ENCODE results near the gene PLB1.
A peak's percentile ranks its signal among the peaks of the same experiment; 100 is the strongest.

The PLB1 gene

DNA sequence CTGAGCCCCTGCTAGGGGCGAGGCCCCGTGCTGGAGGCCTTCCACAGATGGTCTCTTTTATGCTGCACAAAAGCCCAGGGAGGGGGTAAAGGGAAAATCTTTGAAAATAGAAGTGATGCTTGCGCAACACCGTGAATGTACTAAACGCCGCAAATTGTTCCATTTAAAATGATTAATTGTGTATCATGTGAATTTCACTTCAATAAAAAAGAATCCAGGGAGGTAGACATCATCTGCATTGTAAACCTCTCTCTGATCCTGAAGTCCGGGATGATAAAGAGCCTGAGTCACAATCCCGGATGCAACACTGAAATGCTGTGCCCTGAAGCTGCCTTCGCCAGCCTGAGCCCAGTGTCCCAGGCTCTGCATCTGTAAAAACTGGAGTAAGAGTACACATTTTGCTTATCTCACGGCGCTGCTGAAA lies 148.1 kb downstream of the PLB1 start:
- H3K4me3 ChIP-seq (ENCODE audit: low read depth, low read length): no peak overlapping the region
- in situ Hi-C loops (cut with HindIII; ENCODE audit: low sequenced_read_pairs): no loop called here
- DNase-seq (ENCODE audit: low read depth, low spot score): peak; percentile 76
- TF ChIP-seq, protein P1, sequence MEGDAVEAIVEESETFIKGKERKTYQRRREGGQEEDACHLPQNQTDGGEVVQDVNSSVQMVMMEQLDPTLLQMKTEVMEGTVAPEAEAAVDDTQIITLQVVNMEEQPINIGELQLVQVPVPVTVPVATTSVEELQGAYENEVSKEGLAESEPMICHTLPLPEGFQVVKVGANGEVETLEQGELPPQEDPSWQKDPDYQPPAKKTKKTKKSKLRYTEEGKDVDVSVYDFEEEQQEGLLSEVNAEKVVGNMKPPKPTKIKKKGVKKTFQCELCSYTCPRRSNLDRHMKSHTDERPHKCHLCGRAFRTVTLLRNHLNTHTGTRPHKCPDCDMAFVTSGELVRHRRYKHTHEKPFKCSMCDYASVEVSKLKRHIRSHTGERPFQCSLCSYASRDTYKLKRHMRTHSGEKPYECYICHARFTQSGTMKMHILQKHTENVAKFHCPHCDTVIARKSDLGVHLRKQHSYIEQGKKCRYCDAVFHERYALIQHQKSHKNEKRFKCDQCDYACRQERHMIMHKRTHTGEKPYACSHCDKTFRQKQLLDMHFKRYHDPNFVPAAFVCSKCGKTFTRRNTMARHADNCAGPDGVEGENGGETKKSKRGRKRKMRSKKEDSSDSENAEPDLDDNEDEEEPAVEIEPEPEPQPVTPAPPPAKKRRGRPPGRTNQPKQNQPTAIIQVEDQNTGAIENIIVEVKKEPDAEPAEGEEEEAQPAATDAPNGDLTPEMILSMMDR (IDR thresholded peaks at IDR 0.05; ENCODE audit: low read depth, low read length): no peak

DNA sequence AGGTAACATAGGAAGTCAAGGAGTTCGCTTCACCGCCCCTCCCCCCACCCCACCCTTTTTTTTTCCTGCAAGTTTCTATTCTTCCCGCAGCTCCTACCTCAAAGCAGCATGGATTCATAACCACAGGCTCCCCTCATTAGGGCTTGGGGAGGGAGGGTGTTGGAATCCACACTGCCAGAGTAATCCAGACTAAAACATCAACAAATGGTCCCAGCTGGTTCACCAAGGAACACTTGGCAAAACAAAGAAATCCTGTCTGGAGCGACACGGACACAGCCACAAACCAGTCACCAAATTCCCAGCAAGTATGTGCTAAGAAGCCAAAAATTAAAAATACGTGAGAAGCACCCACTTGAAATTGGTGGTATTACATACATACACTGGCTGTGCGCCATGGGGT lies 148.9 kb downstream of the PLB1 start:
- in situ Hi-C loops (cut with HindIII; ENCODE audit: low sequenced_read_pairs): no loop called here
- TF ChIP-seq, protein P1 (IDR thresholded peaks at IDR 0.05; ENCODE audit: low read depth, low read length): no peak
- peak; percentile 67 for DNase-seq (ENCODE audit: low read depth, low spot score)
- no peak overlapping the region for H3K4me3 ChIP-seq (ENCODE audit: low read depth, low read length)

DNA sequence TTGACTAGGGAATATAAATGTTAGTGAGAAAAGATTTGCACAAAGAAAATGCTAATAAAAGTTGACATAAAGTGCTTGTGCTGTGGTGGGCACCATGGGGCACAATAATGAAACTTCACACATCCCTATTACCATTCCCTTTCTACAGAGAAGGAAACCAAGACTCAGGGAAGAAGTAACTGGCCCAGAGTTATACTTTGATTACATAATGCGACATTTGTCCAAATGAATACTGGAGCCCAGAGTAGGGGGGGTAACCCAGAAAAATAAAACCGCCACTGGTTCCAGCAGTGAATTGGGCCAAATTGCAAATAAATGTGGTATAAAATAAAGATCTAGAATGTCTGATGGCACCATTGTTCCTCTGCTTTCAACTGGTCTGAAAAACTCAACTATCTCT lies 149.7 kb downstream of the PLB1 start:
- TF ChIP-seq, protein P1 (IDR thresholded peaks at IDR 0.05; ENCODE audit: low read depth, low read length): no peak
- no peak overlapping the region for H3K4me3 ChIP-seq (ENCODE audit: low read depth, low read length)
- in situ Hi-C loops (cut with HindIII; ENCODE audit: low sequenced_read_pairs): no loop called here
- no peak for DNase-seq (ENCODE audit: low read depth, low spot score)

DNA sequence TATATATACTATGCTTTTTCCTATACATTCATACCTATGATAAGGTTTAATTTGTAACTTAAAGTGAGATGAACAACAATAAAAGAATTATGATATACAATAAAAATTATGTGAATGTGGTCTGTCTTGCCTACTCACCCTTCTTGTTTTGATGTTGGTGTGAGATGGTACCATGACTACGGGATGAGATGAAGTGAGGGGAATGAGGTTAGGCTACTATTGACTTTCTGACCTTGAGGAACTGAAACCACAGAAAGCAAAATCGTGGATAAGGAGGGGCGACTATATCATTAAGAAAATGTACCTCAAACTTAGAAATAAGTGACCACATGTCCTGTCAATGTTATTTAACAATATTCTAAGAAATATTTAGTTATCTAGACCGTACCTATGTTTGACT lies 151.8 kb downstream of the PLB1 start:
- no peak overlapping the region for H3K4me3 ChIP-seq (ENCODE audit: low read depth, low read length)
- in situ Hi-C loops (cut with HindIII; ENCODE audit: low sequenced_read_pairs): no loop called here
- no peak for DNase-seq (ENCODE audit: low read depth, low spot score)
- TF ChIP-seq, protein P1 (IDR thresholded peaks at IDR 0.05; ENCODE audit: low read depth, low read length): no peak

DNA sequence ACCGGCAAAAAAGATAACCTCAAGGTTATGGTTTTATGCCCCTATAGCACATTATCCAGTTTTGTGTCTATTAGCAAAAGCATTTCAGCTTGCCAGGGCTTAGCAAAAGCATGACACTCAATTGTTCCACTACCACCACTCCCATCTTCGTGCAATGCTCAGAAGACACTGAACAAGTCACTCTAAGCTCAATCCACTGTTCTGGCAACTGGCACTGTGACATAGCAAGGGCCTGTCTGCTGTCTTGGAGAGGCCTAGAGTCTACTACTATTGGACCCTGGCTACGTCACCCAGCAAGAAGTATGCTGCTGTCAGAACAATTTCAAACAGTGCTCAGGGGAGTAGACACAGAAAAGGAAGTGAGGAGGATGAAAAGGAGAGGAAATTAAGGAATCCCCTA lies 152.3 kb downstream of the PLB1 start:
- DNase-seq (ENCODE audit: low read depth, low spot score): no peak
- TF ChIP-seq, protein P1 (IDR thresholded peaks at IDR 0.05; ENCODE audit: low read depth, low read length): no peak
- H3K4me3 ChIP-seq (ENCODE audit: low read depth, low read length): no peak overlapping the region
- in situ Hi-C loops (cut with HindIII; ENCODE audit: low sequenced_read_pairs): no loop called here

DNA sequence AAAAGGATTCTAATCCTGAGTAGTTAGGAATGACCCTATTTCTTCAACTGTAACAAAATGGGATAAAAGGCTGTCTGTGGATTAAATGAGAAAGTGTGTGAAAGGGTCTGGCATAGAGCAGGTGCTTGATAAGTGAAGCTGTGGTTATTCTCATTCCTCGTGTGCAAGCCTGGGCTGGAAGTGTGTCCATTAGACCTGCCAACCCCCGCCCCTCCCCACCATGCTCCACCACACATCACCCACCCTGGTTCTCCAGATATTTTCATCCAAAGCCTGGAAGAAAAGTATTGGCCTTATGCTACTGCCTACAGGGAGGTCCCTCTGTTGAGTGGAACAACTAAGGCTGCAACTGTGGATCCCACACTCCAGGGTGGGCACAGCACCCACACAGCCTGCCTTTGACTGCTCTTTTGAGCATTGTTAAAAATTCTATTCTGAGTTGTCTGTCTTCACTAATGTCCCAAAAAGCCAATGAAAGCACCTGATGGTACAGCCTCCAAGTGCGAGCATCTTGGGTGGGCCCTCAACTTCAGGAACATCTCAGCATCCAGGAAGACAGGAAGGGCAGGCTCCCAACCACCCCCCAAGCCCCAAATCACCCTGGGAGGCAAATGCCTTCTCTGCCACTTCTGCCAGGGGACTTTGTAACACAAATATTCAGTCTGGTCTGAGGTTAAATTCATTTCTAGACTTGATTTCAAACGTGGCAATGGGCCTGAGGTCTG lies 153.0 kb downstream of the PLB1 start:
- DNase-seq (ENCODE audit: low read depth, low spot score): no peak
- TF ChIP-seq, protein P1 (IDR thresholded peaks at IDR 0.05; ENCODE audit: low read depth, low read length): no peak
- in situ Hi-C loops (cut with HindIII; ENCODE audit: low sequenced_read_pairs): no loop called here
- H3K4me3 ChIP-seq (ENCODE audit: low read depth, low read length): no peak overlapping the region
